Panc1 (cell line): ENCODE results near the gene ASIC3.

Experiments
- CTCF ChIP-seq: fragments of 450-650 bp; IDR thresholded peaks from 2 replicates; pipeline ENCODE4 v1.5.1; 2017; ENCODE audit warnings: mild to moderate bottlenecking
- POLR2AphosphoS5 ChIP-seq: IDR thresholded peaks from 2 replicates; pipeline ENCODE4 v1.6.1; 2012; ENCODE audit warnings: mild to moderate bottlenecking, low read depth, low read length, moderate library complexity
- REST ChIP-seq, 2 experiments: IDR thresholded peaks; 2 replicates each; pipeline ENCODE4 v1.6.1; 2011 to 2012; ENCODE audit warnings: low read depth in 2 of 2, control low read depth in 1 of 2, low read length in 1 of 2, mild to moderate bottlenecking in 1 of 2, moderate library complexity in 1 of 2; ENCODE audit not compliant: insufficient read depth in 1 of 2
- SIN3A ChIP-seq: IDR thresholded peaks from 2 replicates; pipeline ENCODE4 v1.6.1; 2012; ENCODE audit warnings: low read depth, mild to moderate bottlenecking, low read length, moderate library complexity, borderline replicate concordance; ENCODE audit not compliant: insufficient read depth

- TF ChIP-seq CTCF: no peak
- TF ChIP-seq REST (IDR thresholded peaks at IDR 0.05; ENCODE audit: insufficient read depth in 1 of 2, low read depth in 2 of 2, low read length in 1 of 2): no peak
- TF ChIP-seq SIN3A: no peak
- no peak for TF ChIP-seq POLR2AphosphoS5
Observed at GRCh38 chr7:151064454-151064853, 16.1 kb downstream of the ASIC3 start.
